ENCODE results near the gene NIPBL. TPM values are rescaled to one million over a fixed set of nuclear protein-coding genes. Genes with fewer than 3 reads are reported as not detected.
"Not testable (repeated sequence)": the region's sequence is repeated elsewhere in the genome, so short reads cannot be mapped to it uniquely, and the experiment has no call there.

Gene NIPBL
- total RNA-seq, 2 donors from 2014 or later, result 43.2 to 53.6 TPM

GRCh38 chr5:36998578-36998977 is 122.0 kb downstream of the NIPBL start:
- Histone ChIP-seq H3K27ac (no peak overlapping the region), H3K9me3 (no peaks in the 10 kb centered on the region), H3K36me3 (no peaks in the 10 kb centered on the region), H3K27me3 (replicated peaks; ENCODE audit: insufficient read depth) (no peaks in the 10 kb centered on the region), H3K4me1 (replicated peaks) (no peaks in the 10 kb centered on the region), H3K4me3 (no peak overlapping the region)
- intact Hi-C loops (cut with DNase I), result no loop called here
- no peak for DNase-seq (ENCODE audit: low spot score)
- 86% methylated on average over 1 of the region's 1 CpG for WGBS
- TF ChIP-seq POLR2A (IDR thresholded peaks at IDR 0.05) (no peak), POLR2AphosphoS5 (IDR thresholded peaks at IDR 0.05) (no peak)
- TF ChIP-seq, protein P1, sequence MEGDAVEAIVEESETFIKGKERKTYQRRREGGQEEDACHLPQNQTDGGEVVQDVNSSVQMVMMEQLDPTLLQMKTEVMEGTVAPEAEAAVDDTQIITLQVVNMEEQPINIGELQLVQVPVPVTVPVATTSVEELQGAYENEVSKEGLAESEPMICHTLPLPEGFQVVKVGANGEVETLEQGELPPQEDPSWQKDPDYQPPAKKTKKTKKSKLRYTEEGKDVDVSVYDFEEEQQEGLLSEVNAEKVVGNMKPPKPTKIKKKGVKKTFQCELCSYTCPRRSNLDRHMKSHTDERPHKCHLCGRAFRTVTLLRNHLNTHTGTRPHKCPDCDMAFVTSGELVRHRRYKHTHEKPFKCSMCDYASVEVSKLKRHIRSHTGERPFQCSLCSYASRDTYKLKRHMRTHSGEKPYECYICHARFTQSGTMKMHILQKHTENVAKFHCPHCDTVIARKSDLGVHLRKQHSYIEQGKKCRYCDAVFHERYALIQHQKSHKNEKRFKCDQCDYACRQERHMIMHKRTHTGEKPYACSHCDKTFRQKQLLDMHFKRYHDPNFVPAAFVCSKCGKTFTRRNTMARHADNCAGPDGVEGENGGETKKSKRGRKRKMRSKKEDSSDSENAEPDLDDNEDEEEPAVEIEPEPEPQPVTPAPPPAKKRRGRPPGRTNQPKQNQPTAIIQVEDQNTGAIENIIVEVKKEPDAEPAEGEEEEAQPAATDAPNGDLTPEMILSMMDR (IDR thresholded peaks at IDR 0.05), result no peak

- Histone ChIP-seq H3K9me3 (no peaks in the 10 kb centered on the region), H3K4me3 (no peak overlapping the region), H3K27ac (peak overlapping the region in 1 of 2 donors; percentile 37), H3K4me1 (replicated peaks) (no peaks in the 10 kb centered on the region), H3K27me3 (replicated peaks; ENCODE audit: insufficient read depth) (no peaks in the 10 kb centered on the region), H3K36me3 (no peaks in the 10 kb centered on the region)
- no peak for DNase-seq (ENCODE audit: low spot score)
- intact Hi-C loops (cut with DNase I), result no loop called here
- TF ChIP-seq, protein P1 (IDR thresholded peaks at IDR 0.05), result no peak
- TF ChIP-seq POLR2AphosphoS5 (IDR thresholded peaks at IDR 0.05) (no peak), POLR2A (IDR thresholded peaks at IDR 0.05) (no peak)
- WGBS, result 46% methylated on average over 1 of the region's 1 CpG
These were observed 125.7 kb downstream of the NIPBL start for GRCh38 chr5:37002176-37002751.

DNA sequence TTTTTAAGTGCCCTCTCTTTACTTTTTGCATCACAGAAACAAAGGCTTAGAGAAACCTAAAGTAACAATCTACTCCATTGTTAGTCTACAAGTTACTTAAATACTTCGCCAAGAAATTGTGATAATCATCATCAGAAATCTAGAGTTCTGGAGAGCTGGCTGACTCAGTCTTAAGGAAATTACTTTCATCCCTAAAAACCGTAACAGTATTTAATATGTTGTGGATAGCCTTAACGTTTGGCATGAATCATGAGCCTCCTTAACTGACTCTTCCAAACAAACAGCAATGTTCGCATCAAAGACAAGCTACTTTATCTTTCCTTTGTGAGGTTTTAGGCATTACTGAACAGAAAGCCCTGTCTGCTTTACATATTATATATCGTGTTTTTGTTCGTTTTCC is 128.7 kb downstream of the NIPBL start:
- 37% methylated on average over 6 of the region's 6 CpGs for WGBS
- intact Hi-C loops (cut with DNase I), result loop anchor here (5.0 kb wide), 2 partner anchors 128 to 263 kb away; partner anchors contain the start of gene NIPBL

GRCh38 chr5:37005946-37006540 is 129.5 kb downstream of the NIPBL start:
- no peaks in the 10 kb centered on the region for H3K36me3 ChIP-seq
- intact Hi-C loops (cut with DNase I), result loop anchor here (5.0 kb wide), 2 partner anchors 129 to 264 kb away; partner anchors contain the start of gene NIPBL
- no peak for TF ChIP-seq POLR2AphosphoS5 (IDR thresholded peaks at IDR 0.05)
- TF ChIP-seq, protein P1 (IDR thresholded peaks at IDR 0.05), result peak in 3 of 4 experiments; percentile 47 to 72 (median 70)
- TF ChIP-seq POLR2A (IDR thresholded peaks at IDR 0.05), result no peak
- 39% methylated on average over 5 of the region's 5 CpGs for WGBS
- no peak overlapping the region for H3K4me3 ChIP-seq
- H3K9me3 ChIP-seq, result no peaks in the 10 kb centered on the region
- no peaks in the 10 kb centered on the region for H3K4me1 ChIP-seq (replicated peaks)
- no peak for DNase-seq (ENCODE audit: low spot score)
- H3K27me3 ChIP-seq (replicated peaks; ENCODE audit: insufficient read depth), result no peaks in the 10 kb centered on the region
- H3K27ac ChIP-seq, result no peak overlapping the region

More for the DNA sequence above, 128.7 kb downstream of the NIPBL start:
- no peak for DNase-seq (ENCODE audit: low spot score)
- Histone ChIP-seq H3K4me1 (replicated peaks) (no peaks in the 10 kb centered on the region), H3K27ac (no peak overlapping the region), H3K27me3 (replicated peaks; ENCODE audit: insufficient read depth) (no peaks in the 10 kb centered on the region), H3K36me3 (no peaks in the 10 kb centered on the region), H3K4me3 (no peak overlapping the region), H3K9me3 (no peaks in the 10 kb centered on the region)
- TF ChIP-seq POLR2A (IDR thresholded peaks at IDR 0.05) (no peak), POLR2AphosphoS5 (IDR thresholded peaks at IDR 0.05) (no peak)
- TF ChIP-seq, protein P1 (IDR thresholded peaks at IDR 0.05), result no peak

DNA sequence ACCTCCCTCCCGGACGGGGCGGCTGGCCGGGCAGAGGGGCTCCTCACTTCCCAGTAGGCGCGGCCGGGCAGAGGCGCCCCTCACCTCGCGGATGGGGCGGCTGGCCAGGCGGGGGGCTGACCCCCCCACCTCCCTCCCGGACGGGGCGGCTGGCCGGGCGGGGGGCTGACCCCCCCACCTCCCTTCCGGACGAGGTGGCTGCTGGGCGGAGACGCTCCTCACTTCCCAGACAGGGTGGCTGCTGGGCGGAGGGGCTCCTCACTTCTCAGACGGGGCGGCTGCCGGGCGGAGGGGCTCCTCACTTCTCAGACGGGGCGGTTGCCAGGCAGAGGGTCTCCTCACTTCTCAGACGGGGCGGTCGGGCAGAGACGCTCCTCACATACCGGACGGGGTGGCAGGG is 136.6 kb downstream of the NIPBL start:
- intact Hi-C loops (cut with DNase I); H3K36me3 ChIP-seq; H3K27me3 ChIP-seq (replicated peaks; ENCODE audit: insufficient read depth); H3K4me3 ChIP-seq; H3K27ac ChIP-seq; DNase-seq (ENCODE audit: low spot score); H3K9me3 ChIP-seq; H3K4me1 ChIP-seq (replicated peaks): not testable (repeated sequence)
- 93% methylated on average over 18 of the region's 34 CpGs for WGBS
